IPS-15b (cell line): ENCODE results near the gene FIBCD1.

Source experiments
- H3K27me3 ChIP-seq: one replicate; pipeline ENCODE4 v1.6.1; 2013; ENCODE audit warnings: low read length; ENCODE audit not compliant: control insufficient read depth, insufficient read depth
- H3K36me3 ChIP-seq: one replicate; pipeline ENCODE4 v1.6.1; 2013; ENCODE audit warnings: low read length; ENCODE audit not compliant: control insufficient read depth, insufficient read depth
- H3K4me1 ChIP-seq: one replicate; pipeline ENCODE4 v1.6.1; 2013; ENCODE audit warnings: mild to moderate bottlenecking, low read length; ENCODE audit not compliant: control insufficient read depth, insufficient read depth
- H3K4me3 ChIP-seq: one replicate; pipeline ENCODE4 v1.5.1; 2013; ENCODE audit warnings: low read depth, low read length
- H3K9ac ChIP-seq: one replicate; pipeline ENCODE4 v1.6.1; 2013; ENCODE audit warnings: low read depth, mild to moderate bottlenecking, low read length
- H3K9me3 ChIP-seq: one replicate; pipeline ENCODE4 v1.6.1; 2013; ENCODE audit warnings: mild to moderate bottlenecking, low read length; ENCODE audit not compliant: control insufficient read depth, insufficient read depth

The FIBCD1 gene

GRCh38 chr9:130938184-130938651 is 829 bp downstream of the FIBCD1 start:
- H3K4me3 ChIP-seq = peak overlapping the region; percentile 39
- H3K27me3 ChIP-seq = peaks cover 34% of the 10 kb centered on the region
- H3K4me1 ChIP-seq = peaks cover 3% of the 10 kb centered on the region
- H3K36me3 ChIP-seq = no peaks in the 10 kb centered on the region
- H3K9ac ChIP-seq = no peak overlapping the region
- no peaks in the 10 kb centered on the region for H3K9me3 ChIP-seq

GRCh38 chr9:130937146-130938076 is 1.6 kb downstream of the FIBCD1 start:
- Histone ChIP-seq H3K4me3 (peak overlapping the region; percentile 39), H3K4me1 (peaks cover 7% of the 10 kb centered on the region), H3K27me3 (peaks cover 34% of the 10 kb centered on the region)

GRCh38 chr9:130936285-130937117 is 2.5 kb downstream of the FIBCD1 start:
- H3K9me3 ChIP-seq = no peaks in the 10 kb centered on the region
- no peaks in the 10 kb centered on the region for H3K36me3 ChIP-seq
- H3K4me3 ChIP-seq = no peak overlapping the region
- H3K9ac ChIP-seq = no peak overlapping the region
- peaks cover 27% of the 10 kb centered on the region for H3K27me3 ChIP-seq
- peaks cover 8% of the 10 kb centered on the region for H3K4me1 ChIP-seq

More at GRCh38 chr9:130937146-130938076, 1.6 kb downstream of the FIBCD1 start:
- H3K36me3 ChIP-seq = no peaks in the 10 kb centered on the region
- no peak overlapping the region for H3K9ac ChIP-seq
- H3K9me3 ChIP-seq = no peaks in the 10 kb centered on the region

DNA sequence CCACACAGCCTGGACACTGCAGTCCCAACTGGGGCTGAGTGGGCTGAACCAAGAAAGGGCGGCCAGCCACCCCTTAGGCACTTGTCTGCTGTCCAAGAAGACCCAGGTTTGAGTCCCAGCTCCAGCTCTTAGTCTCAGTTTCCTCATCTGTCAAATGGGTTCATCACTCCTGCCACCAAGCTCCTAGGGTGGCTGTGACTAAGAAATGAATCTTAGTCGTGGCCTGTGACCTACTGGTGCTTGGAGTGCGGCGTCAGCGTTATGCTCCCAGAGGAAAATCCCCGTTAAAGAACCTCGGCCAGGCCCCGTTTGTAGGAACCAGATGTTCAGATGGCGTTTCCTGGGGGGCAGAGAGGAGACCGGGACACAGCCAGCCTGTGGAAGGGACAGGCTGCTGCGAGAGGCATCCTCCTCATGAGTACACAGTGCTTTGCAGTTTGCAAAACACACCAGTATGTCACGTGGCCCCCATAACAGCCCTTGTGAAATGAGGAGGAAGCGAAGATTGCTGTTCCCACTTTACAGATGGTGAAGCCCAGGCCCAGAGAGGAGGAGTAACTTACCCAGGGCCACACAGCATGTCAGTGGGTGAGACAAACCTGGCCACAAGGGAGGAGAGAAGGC is 3.3 kb downstream of the FIBCD1 start:
- Histone ChIP-seq H3K9ac (no peak overlapping the region), H3K4me1 (peaks cover 8% of the 10 kb centered on the region), H3K9me3 (no peaks in the 10 kb centered on the region), H3K36me3 (no peaks in the 10 kb centered on the region), H3K4me3 (no peak overlapping the region), H3K27me3 (peaks cover 21% of the 10 kb centered on the region)

DNA sequence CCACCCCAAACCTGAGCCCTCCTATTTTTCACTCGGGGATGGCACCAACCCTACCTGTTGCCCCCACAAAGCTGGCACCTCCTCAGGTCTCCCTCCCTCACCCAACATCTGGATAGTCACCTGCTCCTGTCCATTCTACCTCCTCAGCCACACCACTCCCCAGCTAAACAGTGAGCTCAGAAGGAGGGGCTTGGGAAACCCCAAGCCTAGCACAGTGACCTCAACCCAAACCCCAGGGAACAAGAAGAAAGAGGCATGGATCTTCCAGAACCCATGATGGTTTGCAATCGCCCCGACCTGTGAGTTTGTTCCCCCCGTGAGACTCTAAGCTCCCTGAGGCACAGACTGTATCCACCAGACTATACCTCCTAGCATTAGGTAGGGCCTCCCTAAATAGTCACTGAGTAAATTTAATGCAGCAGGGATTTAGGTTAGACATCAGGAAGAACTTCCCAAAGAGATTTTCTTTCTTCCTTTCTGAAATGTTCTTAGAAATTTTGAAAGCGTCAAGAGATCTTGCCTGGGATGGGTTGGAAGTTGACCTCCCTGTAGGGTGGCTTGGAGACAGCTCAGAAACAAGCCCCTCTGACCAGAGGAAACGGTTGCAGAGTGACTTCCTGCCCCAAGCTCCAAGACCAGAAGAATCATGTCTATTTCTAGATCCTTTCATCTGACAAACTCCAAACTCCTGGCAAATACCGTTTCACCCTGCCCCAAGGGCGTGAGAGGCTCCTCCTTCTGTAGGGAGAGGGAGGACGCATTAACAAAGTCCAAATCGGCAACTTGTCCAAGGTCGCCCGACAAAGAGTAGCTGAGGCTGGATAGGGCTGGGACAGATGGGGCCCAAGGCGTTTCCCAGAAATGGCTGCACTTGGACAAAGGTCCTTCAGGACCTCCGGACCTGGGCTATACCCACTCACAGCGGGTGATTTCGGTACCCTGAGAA is 4.1 kb downstream of the FIBCD1 start:
- H3K4me3 ChIP-seq = no peak overlapping the region
- H3K9ac ChIP-seq = no peak overlapping the region
- H3K4me1 ChIP-seq = peaks cover 4% of the 10 kb centered on the region
- H3K9me3 ChIP-seq = no peaks in the 10 kb centered on the region
- H3K36me3 ChIP-seq = no peaks in the 10 kb centered on the region
- H3K27me3 ChIP-seq = peaks cover 13% of the 10 kb centered on the region

- Histone ChIP-seq H3K9me3 (no peaks in the 10 kb centered on the region), H3K27me3 (peaks cover 12% of the 10 kb centered on the region), H3K36me3 (no peaks in the 10 kb centered on the region), H3K4me3 (no peak overlapping the region), H3K4me1 (peaks cover 4% of the 10 kb centered on the region), H3K9ac (no peak overlapping the region)
These were observed 4.8 kb downstream of the FIBCD1 start for GRCh38 chr9:130934246-130934645.

GRCh38 chr9:130933114-130934046 is 5.7 kb downstream of the FIBCD1 start:
- Histone ChIP-seq H3K27me3 (peaks cover 10% of the 10 kb centered on the region), H3K36me3 (no peaks in the 10 kb centered on the region), H3K4me3 (no peak overlapping the region), H3K9ac (no peak overlapping the region), H3K4me1 (peaks cover 4% of the 10 kb centered on the region), H3K9me3 (no peaks in the 10 kb centered on the region)

GRCh38 chr9:130932255-130933079 is 6.6 kb downstream of the FIBCD1 start:
- no peak overlapping the region for H3K9ac ChIP-seq
- H3K9me3 ChIP-seq = no peaks in the 10 kb centered on the region
- H3K4me1 ChIP-seq = peaks cover 4% of the 10 kb centered on the region
- no peaks in the 10 kb centered on the region for H3K36me3 ChIP-seq
- peaks cover 3% of the 10 kb centered on the region for H3K27me3 ChIP-seq
- no peak overlapping the region for H3K4me3 ChIP-seq

DNA sequence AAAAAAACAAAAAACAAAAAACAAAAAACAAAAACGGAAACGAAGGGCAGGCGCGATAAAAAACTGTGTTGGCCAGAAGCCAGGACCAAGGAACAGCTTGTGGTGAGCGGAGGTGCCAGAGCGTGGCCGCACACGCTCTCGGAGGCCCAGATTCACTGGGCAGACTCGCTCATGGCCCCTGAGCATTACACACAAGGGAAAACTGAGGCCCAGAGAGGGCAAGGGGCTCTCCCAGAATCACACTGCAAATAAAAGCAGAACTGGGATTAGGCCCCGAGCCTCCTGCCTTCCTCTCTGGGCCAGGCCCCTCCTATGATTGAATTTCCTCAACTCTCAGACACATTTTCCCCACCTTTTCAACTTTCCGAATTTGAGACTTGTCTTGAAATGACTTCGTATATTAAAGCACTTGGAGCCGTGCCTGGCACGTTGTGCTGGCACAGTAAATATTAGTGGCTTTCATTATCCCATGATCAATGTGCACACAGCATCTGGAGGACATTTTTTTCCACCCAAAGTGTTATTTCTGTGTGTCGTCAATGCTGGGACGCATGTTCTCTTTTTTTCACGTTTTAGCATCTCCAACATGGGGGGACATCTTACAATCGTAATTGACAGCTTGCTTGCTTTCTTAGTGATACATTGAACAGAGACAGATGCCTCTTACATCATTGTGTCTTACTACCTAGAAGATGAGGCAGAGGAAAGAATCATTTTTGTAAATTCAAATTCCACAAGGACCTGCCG is 7.4 kb downstream of the FIBCD1 start:
- Histone ChIP-seq H3K9ac (no peak overlapping the region), H3K4me1 (peaks cover 4% of the 10 kb centered on the region), H3K27me3 (no peaks in the 10 kb centered on the region)

More for the DNA sequence above, 7.4 kb downstream of the FIBCD1 start:
- Histone ChIP-seq H3K36me3 (no peaks in the 10 kb centered on the region), H3K4me3 (no peak overlapping the region), H3K9me3 (no peaks in the 10 kb centered on the region)
